Measurements from ENCODE around the gene SCAF8.
A peak's percentile ranks its signal among the peaks of the same experiment; 100 is the strongest.
"Not testable (repeated sequence)": the region's sequence is repeated elsewhere in the genome, so short reads cannot be mapped to it uniquely, and the experiment has no call there.

The SCAF8 gene

GRCh38 chr6:154782193-154782592 is 49.0 kb downstream of the SCAF8 start:
- DNase-seq = no peak

DNA sequence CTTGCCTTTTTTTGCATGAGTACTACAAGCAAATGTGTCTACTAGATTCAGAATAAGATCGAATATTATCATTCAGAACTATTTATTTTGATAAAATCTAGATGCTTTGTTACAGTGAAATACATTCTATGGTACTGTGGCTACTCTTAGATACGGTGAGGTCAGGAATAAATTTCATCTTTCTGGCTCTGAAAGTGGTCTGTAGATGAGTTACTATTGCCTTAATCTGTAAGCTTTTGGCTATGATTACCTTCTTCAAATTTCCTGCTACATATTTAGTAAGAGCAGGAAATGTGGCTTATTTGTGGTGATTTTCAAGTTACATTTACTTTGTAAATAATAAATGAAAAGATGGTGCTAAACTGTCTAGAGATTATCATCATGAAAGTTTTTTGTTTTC is 50.0 kb downstream of the SCAF8 start:
- no peak for DNase-seq

DNA sequence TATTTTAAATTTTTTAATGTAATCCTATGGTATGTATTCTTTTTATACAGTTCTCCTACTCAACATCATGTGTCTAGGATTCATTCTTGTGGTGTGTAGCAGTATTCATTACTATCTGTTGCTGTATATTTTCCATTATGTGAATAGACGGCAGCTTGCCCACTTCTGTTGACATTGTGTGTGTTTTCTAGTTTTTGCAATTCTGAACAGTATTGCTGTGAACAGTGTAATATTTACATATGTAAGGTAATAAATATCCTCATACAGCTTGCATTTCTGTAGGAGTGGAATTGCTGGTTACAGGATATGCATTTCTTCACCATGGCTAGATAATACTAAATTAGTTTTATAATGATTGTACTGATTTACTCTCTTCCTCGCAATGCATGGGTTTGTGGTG is 51.9 kb downstream of the SCAF8 start:
- no peak for DNase-seq

DNA sequence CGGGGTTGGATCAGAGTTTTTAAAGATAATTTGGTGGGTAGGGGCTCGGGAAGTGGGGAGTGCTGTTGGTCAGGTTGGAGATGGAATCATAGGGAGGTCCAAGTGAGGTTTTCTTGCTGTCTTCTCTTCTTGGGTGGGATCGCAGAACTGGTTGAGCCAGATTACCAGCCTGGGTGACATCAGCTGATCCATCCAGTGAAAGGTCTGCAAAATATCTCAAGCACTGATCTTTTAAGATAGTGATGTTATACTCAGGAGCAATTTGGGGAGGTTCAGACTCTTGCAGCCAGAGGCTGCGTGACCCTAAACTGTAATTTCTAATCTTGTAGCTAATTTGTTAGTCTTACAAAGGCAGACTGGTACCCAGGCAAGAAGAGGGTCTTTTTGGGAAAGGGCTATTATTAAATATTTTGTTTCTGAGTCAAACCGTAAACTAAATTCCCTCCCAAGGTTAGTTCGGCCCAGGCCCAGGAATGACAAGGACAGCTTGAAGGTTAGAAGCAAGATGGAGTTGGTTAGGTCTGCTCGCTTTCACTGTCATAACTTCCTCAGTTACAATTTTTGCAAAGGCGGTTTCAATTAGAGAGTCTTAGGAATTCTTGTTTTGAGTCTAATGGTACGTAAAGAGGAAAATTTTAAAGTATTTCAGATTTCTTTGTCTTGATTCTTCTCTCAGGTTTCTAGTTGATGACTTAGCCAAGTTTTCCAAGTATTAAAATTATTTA is 53.1 kb downstream of the SCAF8 start:
- DNase-seq = no peak

DNA sequence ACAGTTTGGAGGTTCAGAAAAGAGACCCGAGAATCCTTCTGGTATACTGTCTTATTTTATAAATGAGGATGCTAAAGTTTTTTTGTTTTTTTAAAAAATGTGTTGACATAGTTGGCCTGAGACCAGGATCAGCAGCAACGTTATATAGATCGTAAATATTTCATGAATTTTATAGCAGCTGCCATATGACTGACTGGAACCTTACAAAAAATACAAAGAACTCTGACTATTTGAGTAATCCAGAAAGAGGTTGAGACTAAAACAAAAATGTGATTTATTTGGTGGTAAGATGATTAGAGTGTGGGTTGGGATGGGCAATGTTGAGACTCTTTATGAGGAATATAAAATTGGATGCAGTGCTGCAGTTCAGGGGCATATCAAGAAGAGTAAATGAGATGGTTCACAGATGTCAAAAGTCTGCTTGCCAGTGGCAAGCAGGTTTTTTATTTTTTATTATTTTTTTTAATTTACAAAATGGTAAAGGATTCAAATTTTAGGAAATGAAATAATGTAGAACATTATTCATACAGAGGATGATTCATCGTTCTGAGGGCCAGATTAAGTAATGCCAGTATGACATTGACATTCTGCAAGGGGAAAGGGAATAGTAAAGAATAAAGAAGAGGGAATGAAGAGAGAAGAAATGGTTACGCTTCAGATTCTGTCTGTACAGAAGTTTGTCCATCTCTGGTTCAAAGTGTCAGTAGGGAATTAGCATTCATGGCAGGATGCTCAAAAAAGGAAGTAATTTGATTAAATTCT is 58.5 kb downstream of the SCAF8 start:
- DNase-seq = peak; percentile 47

GRCh38 chr6:154792325-154792724 is 59.1 kb downstream of the SCAF8 start:
- DNase-seq = no peak

- DNase-seq = peak; percentile 3
These were observed 59.5 kb downstream of the SCAF8 start for GRCh38 chr6:154792761-154793160.

DNA sequence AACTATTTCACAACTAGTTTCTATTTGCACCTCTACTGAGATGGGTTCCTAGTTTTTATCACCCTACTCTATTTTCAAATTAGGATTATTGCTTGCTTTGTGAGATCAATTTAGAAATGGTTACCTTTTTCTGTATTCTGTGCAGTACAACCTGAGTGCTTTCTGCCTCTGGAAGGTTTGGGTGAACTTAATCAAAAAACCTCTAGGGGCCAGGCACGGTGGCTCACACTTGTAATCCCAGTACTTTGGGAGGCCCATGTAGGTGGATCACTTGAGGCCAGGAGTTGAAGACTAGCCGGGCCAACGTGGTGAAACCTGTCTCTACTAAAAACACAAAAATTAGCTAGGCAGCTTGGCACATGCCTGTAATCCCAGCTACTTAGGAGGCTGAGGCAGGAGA is 63.3 kb downstream of the SCAF8 start:
- no peak for DNase-seq

- DNase-seq = no peak
These were observed 64.6 kb downstream of the SCAF8 start for GRCh38 chr6:154797857-154798256.

GRCh38 chr6:154800338-154800737 is 67.1 kb downstream of the SCAF8 start:
- DNase-seq = no peak

- peak; percentile 54 for DNase-seq
These were observed 72.2 kb downstream of the SCAF8 start for GRCh38 chr6:154805288-154805911.

GRCh38 chr6:154806804-154807203 is 73.6 kb downstream of the SCAF8 start:
- peak; percentile 24 for DNase-seq

GRCh38 chr6:154811663-154812062 is 78.4 kb downstream of the SCAF8 start:
- DNase-seq = not testable (repeated sequence)

DNA sequence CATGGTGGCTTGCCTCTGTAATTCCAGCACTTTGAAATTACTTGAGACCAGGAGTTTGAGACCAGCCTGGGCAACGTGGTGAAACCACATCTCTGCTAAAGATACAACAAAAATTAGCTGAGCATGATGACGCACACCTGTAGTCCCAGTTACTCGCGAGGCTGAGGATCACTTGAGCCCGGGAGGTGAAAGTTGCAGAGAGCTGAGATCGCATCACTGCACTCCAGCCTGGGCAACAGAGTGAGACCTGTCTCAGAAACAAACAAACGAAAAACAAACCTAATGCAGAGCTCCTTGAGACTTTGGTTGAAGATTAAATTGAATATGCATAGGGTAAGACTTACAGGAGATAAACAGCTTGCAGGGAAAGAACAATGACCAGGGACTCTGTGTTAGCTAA is 80.8 kb downstream of the SCAF8 start:
- no peak for DNase-seq

DNA sequence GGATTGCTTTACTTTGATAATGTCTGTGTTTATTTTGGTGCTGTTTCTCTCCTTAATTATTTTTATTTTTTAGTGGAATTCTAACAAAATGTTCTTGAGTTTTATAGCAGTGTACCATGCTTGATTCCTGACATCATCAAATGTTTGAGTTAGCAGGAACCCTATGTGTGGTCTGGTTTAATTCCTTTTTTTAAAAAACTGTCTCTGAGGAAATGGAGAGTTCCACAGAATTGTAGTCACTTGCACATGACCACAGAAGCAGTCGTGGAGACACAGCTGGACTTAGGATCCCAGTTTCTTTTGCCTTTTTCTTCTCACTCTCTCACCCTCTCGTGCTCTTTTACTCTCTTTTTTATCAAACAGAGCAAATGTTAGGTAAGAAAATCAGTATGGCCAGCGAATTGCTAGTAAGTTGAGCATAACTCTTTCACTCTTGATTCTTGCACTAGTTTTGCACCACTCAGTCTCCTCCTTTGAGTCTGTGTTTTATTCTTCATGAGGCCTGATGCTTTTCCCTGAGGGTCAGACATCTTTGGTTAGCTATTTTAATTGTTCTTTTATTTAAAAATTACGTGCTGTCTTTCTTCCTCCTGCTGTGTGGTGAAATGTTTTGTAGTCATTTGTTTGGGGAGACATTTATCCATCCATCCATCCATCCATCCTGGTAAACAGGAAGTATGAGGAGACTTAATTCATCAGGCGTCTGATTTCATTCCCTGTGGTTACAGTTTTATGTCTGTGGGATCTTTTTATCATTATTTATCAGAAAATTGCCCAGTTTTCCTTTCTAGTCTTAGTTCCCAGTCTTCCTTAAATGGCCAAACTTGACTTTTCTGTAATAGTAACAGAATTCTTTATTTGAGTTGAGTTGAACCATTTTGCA is 83.0 kb downstream of the SCAF8 start:
- DNase-seq = peak; percentile 72

DNA sequence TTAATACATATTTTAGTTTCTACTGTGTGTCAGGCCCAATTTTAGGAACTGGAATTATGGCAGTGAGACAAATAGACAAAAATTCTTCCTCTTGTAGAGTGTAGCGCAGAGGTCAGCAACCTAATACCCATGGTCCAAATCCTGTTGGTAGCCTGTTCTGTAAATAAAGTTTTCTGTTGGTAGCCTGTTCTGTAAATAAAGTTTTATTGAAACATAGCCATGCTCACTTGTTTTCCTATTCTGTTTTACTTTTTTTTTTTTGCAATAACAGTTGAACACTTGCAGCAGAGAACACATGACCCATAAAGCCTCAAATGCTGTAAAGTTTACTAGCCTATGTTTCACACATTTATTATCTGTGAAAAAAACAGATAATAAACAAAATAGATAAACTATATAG is 87.9 kb downstream of the SCAF8 start:
- DNase-seq = no peak

DNA sequence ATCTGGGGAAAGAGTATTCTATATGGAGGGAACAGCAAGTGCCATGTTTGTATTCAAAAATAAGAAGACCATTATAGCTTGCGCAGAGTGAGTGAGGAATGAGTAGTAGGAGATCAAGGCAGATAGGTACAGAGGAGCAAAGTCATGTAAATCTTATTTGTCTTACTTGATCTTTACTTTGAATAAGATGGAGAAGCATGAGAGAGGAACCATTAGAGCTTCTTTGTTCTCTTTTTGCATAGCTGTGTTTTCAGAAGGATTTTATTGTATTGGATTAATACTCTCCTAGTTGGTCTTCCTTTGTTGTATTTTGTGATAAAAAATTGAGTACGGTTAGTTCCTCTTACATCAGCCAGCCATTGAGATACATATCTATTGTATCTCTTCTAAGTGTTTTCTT is 88.4 kb downstream of the SCAF8 start:
- no peak for DNase-seq

- DNase-seq = no peak
These were observed 89.8 kb downstream of the SCAF8 start for GRCh38 chr6:154822947-154823558.

- peak; percentile 11 for DNase-seq
These were observed 90.9 kb downstream of the SCAF8 start for GRCh38 chr6:154824076-154824475.

GRCh38 chr6:154829970-154830369 is 96.8 kb downstream of the SCAF8 start:
- DNase-seq = no peak

DNA sequence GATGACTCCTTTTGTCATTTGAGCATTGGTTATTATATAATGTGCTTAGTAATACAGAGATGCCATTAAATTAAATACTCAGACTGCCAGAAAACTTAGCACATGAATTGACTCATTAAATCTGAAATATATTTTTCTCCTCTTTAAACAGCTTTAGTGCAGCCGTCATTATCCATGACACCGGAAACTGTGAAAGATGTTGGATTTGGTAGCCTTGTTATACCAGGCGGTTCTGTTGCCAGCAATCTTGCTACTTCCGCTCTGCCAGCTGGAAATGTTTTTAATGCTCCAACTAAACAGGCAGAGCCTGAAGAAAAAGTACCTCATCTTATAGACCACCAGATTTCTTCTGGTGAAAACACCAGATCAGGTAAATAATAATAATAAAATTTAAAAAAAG is 97.6 kb downstream of the SCAF8 start:
- DNase-seq = no peak

- no peak for DNase-seq
These were observed 102.1 kb downstream of the SCAF8 start for GRCh38 chr6:154835307-154835706.

All from fibroblast of skin of scalp (primary cell).